Retinal pigment epithelial cell (primary cell): ENCODE data around the gene ZKSCAN3.

Experiments used
- DNase-seq: peaks from one replicate; pipeline ENCODE4 v3.0.0-alpha.2; 2010; ENCODE audit warnings: low read depth
- H3K4me3 ChIP-seq: 2 replicates; pipeline ENCODE4 v1.5.1; 2011; ENCODE audit warnings: mild to moderate bottlenecking, low read length, control low read depth, moderate library complexity
- CTCF ChIP-seq: conservative IDR thresholded peaks from 2 replicates; pipeline ENCODE4 v1.5.1; 2011; ENCODE audit warnings: low read depth, low read length, control low read depth, inconsistent platforms

ZKSCAN3 gene

GRCh38 chr6:28335040-28335563 is 14.6 kb upstream of the ZKSCAN3 start:
- no peak for TF ChIP-seq CTCF
- peak overlapping the region; percentile 68 for H3K4me3 ChIP-seq
- DNase-seq, result no peak

GRCh38 chr6:28335564-28336283 is 14.0 kb upstream of the ZKSCAN3 start, which contains the start of gene ZSCAN31:
TSS of gene ZSCAN31 (minus strand) at chr6:28336148. CDS start at chr6:28329683, 6,465 bp downstream.
- TF ChIP-seq CTCF, result no peak
- DNase-seq, result peak; percentile 98
- peak within 1 kb of the TSS; percentile 68 for H3K4me3 ChIP-seq

GRCh38 chr6:28336284-28337120 is 13.2 kb upstream of the ZKSCAN3 start:
- H3K4me3 ChIP-seq, result peak overlapping the region; percentile 68
- no peak for DNase-seq
- TF ChIP-seq CTCF, result no peak

GRCh38 chr6:28337121-28337520 is 12.6 kb upstream of the ZKSCAN3 start:
- peak overlapping the region; percentile 68 for H3K4me3 ChIP-seq
- DNase-seq, result no peak
- TF ChIP-seq CTCF, result no peak

- no peak for TF ChIP-seq CTCF
- no peak overlapping the region for H3K4me3 ChIP-seq
- no peak for DNase-seq
Measured at GRCh38 chr6:28340310-28341095, 9.2 kb upstream of the ZKSCAN3 start.

GRCh38 chr6:28343898-28344677 is 5.7 kb upstream of the ZKSCAN3 start:
- no peak for TF ChIP-seq CTCF
- H3K4me3 ChIP-seq, result no peak overlapping the region
- DNase-seq, result no peak
